ENCODE measurements around the gene JAM3.

- TF ChIP-seq, protein P1, sequence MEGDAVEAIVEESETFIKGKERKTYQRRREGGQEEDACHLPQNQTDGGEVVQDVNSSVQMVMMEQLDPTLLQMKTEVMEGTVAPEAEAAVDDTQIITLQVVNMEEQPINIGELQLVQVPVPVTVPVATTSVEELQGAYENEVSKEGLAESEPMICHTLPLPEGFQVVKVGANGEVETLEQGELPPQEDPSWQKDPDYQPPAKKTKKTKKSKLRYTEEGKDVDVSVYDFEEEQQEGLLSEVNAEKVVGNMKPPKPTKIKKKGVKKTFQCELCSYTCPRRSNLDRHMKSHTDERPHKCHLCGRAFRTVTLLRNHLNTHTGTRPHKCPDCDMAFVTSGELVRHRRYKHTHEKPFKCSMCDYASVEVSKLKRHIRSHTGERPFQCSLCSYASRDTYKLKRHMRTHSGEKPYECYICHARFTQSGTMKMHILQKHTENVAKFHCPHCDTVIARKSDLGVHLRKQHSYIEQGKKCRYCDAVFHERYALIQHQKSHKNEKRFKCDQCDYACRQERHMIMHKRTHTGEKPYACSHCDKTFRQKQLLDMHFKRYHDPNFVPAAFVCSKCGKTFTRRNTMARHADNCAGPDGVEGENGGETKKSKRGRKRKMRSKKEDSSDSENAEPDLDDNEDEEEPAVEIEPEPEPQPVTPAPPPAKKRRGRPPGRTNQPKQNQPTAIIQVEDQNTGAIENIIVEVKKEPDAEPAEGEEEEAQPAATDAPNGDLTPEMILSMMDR (IDR thresholded peaks at IDR 0.05; ENCODE audit: low read depth, low read length, poor library complexity, severe bottlenecking) = no peak
- no peak for TF ChIP-seq EZH2phosphoT487 (IDR thresholded peaks at IDR 0.05; ENCODE audit: borderline replicate concordance, low read length)
These were observed 20.8 kb upstream of the JAM3 start for GRCh38 chr11:134048028-134048427.

Data from DOHH2 (cell line).